ENCODE data around the gene MTRF1. TPM values are rescaled to one million over a fixed set of nuclear protein-coding genes. Genes with fewer than 3 reads are reported as not detected.
"Not testable (repeated sequence)": the region's sequence is repeated elsewhere in the genome, so short reads cannot be mapped to it uniquely, and the experiment has no call there.

MTRF1 gene
- total RNA-seq, 2 experiments from 2014 or later = 18.0 to 19.1 TPM

GRCh38 chr13:41193469-41193868, 69.9 kb downstream of the MTRF1 start:
- ChIA-PET CTCF (interaction anchor here (1.0 kb wide), 1 partner anchor 132 kb away, joined by 3 read pairs; the partner anchor contains the start of gene WBP4), POLR2A (interaction anchor here (0.6 kb wide), 1 partner anchor 299 kb away, joined by 17 read pairs; no protein-coding TSS in a partner anchor)

GRCh38 chr13:41188584-41188983, 74.8 kb downstream of the MTRF1 start:
- ChIA-PET POLR2A (no interaction called here), CTCF (no interaction called here)

- CTCF ChIA-PET = no interaction called here
- POLR2A ChIA-PET = no interaction called here
Measured at GRCh38 chr13:41186481-41186880, 76.9 kb downstream of the MTRF1 start.

GRCh38 chr13:41182231-41182630, 81.1 kb downstream of the MTRF1 start:
- CTCF ChIA-PET = no interaction called here
- POLR2A ChIA-PET = no interaction called here

- POLR2A ChIA-PET = no interaction called here
Measured at GRCh38 chr13:41179593-41180250, 83.7 kb downstream of the MTRF1 start.

GRCh38 chr13:41178040-41178439, 85.3 kb downstream of the MTRF1 start:
- ChIA-PET POLR2A (no interaction called here), CTCF (no interaction called here)

More at GRCh38 chr13:41179593-41180250, 83.7 kb downstream of the MTRF1 start:
- CTCF ChIA-PET = no interaction called here

GRCh38 chr13:41177616-41178015, 85.8 kb downstream of the MTRF1 start:
- ChIA-PET POLR2A (no interaction called here), CTCF (interaction anchor here (0.6 kb wide), 1 partner anchor 24 kb away, joined by 3 read pairs; no protein-coding TSS in a partner anchor)

GRCh38 chr13:41175576-41175975, 87.8 kb downstream of the MTRF1 start:
- CTCF ChIA-PET, POLR2A ChIA-PET: not testable (repeated sequence)

Other genes starting within 250 kb of the MTRF1 start
- 10 to 100 TPM; 68.9 to 69.4 TPM for gene ELF1, start 244.3 kb downstream of the MTRF1 start, total RNA-seq
- gene WBP4, start 202.1 kb downstream of the MTRF1 start, total RNA-seq = 10 to 100 TPM; 15.1 to 15.5 TPM
- 1 to 10 TPM; 4.9 to 5.7 TPM for gene KBTBD6, start 130.8 kb downstream of the MTRF1 start, total RNA-seq
- gene KBTBD7, start 69.0 kb downstream of the MTRF1 start, total RNA-seq = 1 to 10 TPM; 2.7 to 2.9 TPM
- gene NAA16, start 47.7 kb upstream of the MTRF1 start, total RNA-seq = 10 to 100 TPM; 21.5 to 21.7 TPM
- gene RGCC, start 194.0 kb upstream of the MTRF1 start, total RNA-seq = 100 to 1,000 TPM; 128 to 129 TPM

All from activated CD8-positive, alpha-beta memory T cell treated with anti-CD3 and anti-CD28 coated beads for 36 hours (primary cell).